Caco-2 (cell line): Measurements from ENCODE around the gene PKD2L1. TPM values are rescaled to one million over a fixed set of nuclear protein-coding genes. Genes with fewer than 3 reads are reported as not detected.
"Not testable (repeated sequence)": the region's sequence is repeated elsewhere in the genome, so short reads cannot be mapped to it uniquely, and the experiment has no call there.

Experiments
- BruUV-seq: library from RNA; stranded (reverse); fragments of 400-500 nt; replicated peaks from 2 replicates; lab custom pipeline; 2021; lab: Mats Ljungman, UMichigan
- CTCF ChIA-PET: fragments of 300-600 bp; sonication (Branson Sonifier 250); formaldehyde crosslinking; loops from one replicate; lab custom pipeline; 2022; ENCODE audit warnings: antibody characterized with exemption; lab: Charles Lee
- POLR2A ChIA-PET: fragments of 300-600 bp; sonication (Branson Sonifier 250); formaldehyde crosslinking; loops from one replicate; lab custom pipeline; 2022; ENCODE audit warnings: antibody characterized with exemption; lab: Charles Lee
- DNase-seq, 2 experiments: peaks; one replicate each; pipeline versions ENCODE4 v3.0.0 to v3.0.0-alpha.2; 2020 to 2022
- H3K27me3 ChIP-seq: replicated peaks from 2 replicates; pipeline ENCODE4 v1.6.0; 2011; ENCODE audit warnings: low read length; ENCODE audit not compliant: control insufficient read depth, insufficient read depth
- H3K36me3 ChIP-seq: 2 replicates; pipeline ENCODE4 v1.5.1; 2011; ENCODE audit warnings: low read length; ENCODE audit not compliant: control insufficient read depth, insufficient read depth
- H3K4me1 ChIP-seq: fragments of 250-450 bp; sonication (Bioruptor Pico); 2 replicates; pipeline ENCODE4 v1.5.1; 2020; ENCODE audit warnings: mild to moderate bottlenecking
- H3K4me3 ChIP-seq: 2 replicates; pipeline ENCODE4 v1.5.1; 2011; ENCODE audit warnings: low read depth, mild to moderate bottlenecking, control low read depth, low read length
- H3K9me3 ChIP-seq: fragments of 250-450 bp; sonication (Bioruptor Pico); 2 replicates; pipeline ENCODE4 v1.5.1; 2020; ENCODE audit warnings: mild to moderate bottlenecking, moderate library complexity
- H3K27ac Mint-ChIP-seq: one replicate; pipeline ENCODE4 v1.8.0; 2022; ENCODE audit warnings: mixed read lengths; ENCODE audit not compliant: unreplicated experiment
- H3K27me3 Mint-ChIP-seq: one replicate; pipeline ENCODE4 v1.8.0; 2022; ENCODE audit warnings: mixed read lengths; ENCODE audit not compliant: insufficient read depth, unreplicated experiment
- H3K36me3 Mint-ChIP-seq: one replicate; pipeline ENCODE4 v1.8.0; 2022; ENCODE audit warnings: mild to moderate bottlenecking, mixed read lengths; ENCODE audit not compliant: insufficient read depth, unreplicated experiment
- H3K4me1 Mint-ChIP-seq: one replicate; pipeline ENCODE4 v1.8.0; 2022; ENCODE audit warnings: low read depth, mixed read lengths; ENCODE audit not compliant: unreplicated experiment
- H3K4me3 Mint-ChIP-seq: one replicate; pipeline ENCODE4 v1.8.0; 2022; ENCODE audit warnings: mild to moderate bottlenecking, moderate library complexity, mixed read lengths; ENCODE audit not compliant: unreplicated experiment
- H3K9me3 Mint-ChIP-seq: one replicate; pipeline ENCODE4 v1.8.0; 2022; ENCODE audit warnings: mixed read lengths; ENCODE audit not compliant: unreplicated experiment
- CTCF ChIP-seq, 2 experiments: fragments of 200-600 bp in 1 of 2; IDR thresholded peaks; 1 replicate in 1 of 2; 2 replicates in 1 of 2; pipeline versions ENCODE4 v1.5.1 to v1.8.0; 2011 to 2022; ENCODE audit warnings: antibody characterized with exemption in 1 of 2, control low read depth in 1 of 2, inconsistent platforms in 1 of 2, low read depth in 1 of 2, low read length in 1 of 2, mild to moderate bottlenecking in 1 of 2, moderate library complexity in 1 of 2; ENCODE audit not compliant: insufficient read depth in 1 of 2, severe bottlenecking in 1 of 2, unreplicated experiment in 1 of 2
- intact Hi-C: fragments of 100-400 bp; cut with micrococcal nuclease; formaldehyde crosslinking; loops from one replicate; pipeline ENCODE4 v1.10.0; 2022; ENCODE audit not compliant: unreplicated experiment
- total RNA-seq: library from RNA; stranded (reverse); gene quantifications from 2 replicates; pipeline ENCODE4 v1.2.3, GENCODE V29; 2022

Gene PKD2L1
- total RNA-seq, 1 experiment from 2014 or later, result not detected

DNA sequence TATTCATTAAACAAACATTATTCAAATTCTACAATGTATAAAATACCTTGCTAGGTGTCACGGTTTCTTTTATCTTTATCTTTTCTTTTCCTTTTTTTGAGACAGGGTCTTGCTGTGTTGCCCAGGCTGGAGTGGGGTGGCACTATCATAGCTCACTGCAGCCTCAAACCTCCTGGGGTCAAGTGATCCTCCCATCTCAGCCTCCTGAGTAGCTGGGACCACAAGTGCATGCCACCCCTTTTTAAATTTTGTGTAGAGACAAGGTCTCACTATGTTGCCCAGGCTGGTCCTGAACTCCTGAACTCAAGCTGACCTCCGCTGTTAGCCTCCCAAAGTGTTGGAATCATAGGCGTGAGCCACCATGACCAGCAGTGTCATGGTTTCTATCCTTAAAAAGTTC, 25.6 kb downstream of the PKD2L1 start:
- no peak for TF ChIP-seq CTCF (IDR thresholded peaks at IDR 0.05; ENCODE audit: insufficient read depth in 1 of 2, low read depth in 1 of 2, low read length in 1 of 2, severe bottlenecking in 1 of 2, unreplicated experiment in 1 of 2)
- ChIA-PET CTCF (interaction anchor here (1.0 to 1.6 kb wide), 3 partner anchors 26 to 214 kb away, joined by 3 to 6 read pairs (median 5); partner anchors contain the start of gene PKD2L1), POLR2A (interaction anchor here (0.5 kb wide), 1 partner anchor 49 kb away, joined by 4 read pairs; no protein-coding TSS in a partner anchor)
- Mint-ChIP-seq H3K9me3 (peaks cover 18% of the 10 kb centered on the region), H3K27me3 (no peaks in the 10 kb centered on the region), H3K27ac (no peak overlapping the region), H3K4me3 (no peak overlapping the region), H3K36me3 (peaks cover 6% of the 10 kb centered on the region), H3K4me1 (peaks cover 23% of the 10 kb centered on the region)
- BruUV-seq, result no TSS peak
- intact Hi-C loops, result no loop called here
- H3K4me1 ChIP-seq, result peaks cover 25% of the 10 kb centered on the region
- H3K27me3 ChIP-seq, result no peaks in the 10 kb centered on the region
- H3K36me3 ChIP-seq, result no peaks in the 10 kb centered on the region
- no peak for DNase-seq
- no peaks in the 10 kb centered on the region for H3K9me3 ChIP-seq
- no peak overlapping the region for H3K4me3 ChIP-seq

- Mint-ChIP-seq H3K4me3 (no peak overlapping the region), H3K27me3 (no peaks in the 10 kb centered on the region), H3K36me3 (peaks cover 6% of the 10 kb centered on the region), H3K9me3 (peaks cover 21% of the 10 kb centered on the region), H3K27ac (no peak overlapping the region), H3K4me1 (peaks cover 27% of the 10 kb centered on the region)
- H3K4me3 ChIP-seq, result no peak overlapping the region
- BruUV-seq, result no TSS peak
- ChIA-PET POLR2A (interaction anchor here (0.5 to 0.6 kb wide), 2 partner anchors 49 to 140 kb away, joined by 3 to 4 read pairs; no protein-coding TSS in a partner anchor), CTCF (interaction anchor here (0.6 to 1.6 kb wide), 8 partner anchors 17 to 420 kb away, joined by 3 to 6 read pairs (median 5); partner anchors contain the start of genes BLOC1S2 and PKD2L1)
- H3K9me3 ChIP-seq, result no peaks in the 10 kb centered on the region
- intact Hi-C loops, result loop anchor here (1.0 to 2.0 kb wide), 3 partner anchors 35 to 205 kb away; no protein-coding TSS in a partner anchor
- no peaks in the 10 kb centered on the region for H3K27me3 ChIP-seq
- H3K36me3 ChIP-seq, result no peaks in the 10 kb centered on the region
- no peak for DNase-seq
- peaks cover 29% of the 10 kb centered on the region for H3K4me1 ChIP-seq
- peak; percentile 59 to 70 for TF ChIP-seq CTCF (IDR thresholded peaks at IDR 0.05; ENCODE audit: insufficient read depth in 1 of 2, low read depth in 1 of 2, low read length in 1 of 2, severe bottlenecking in 1 of 2, unreplicated experiment in 1 of 2)
These were observed 26.2 kb downstream of the PKD2L1 start for GRCh38 chr10:100303724-100304319.

DNA sequence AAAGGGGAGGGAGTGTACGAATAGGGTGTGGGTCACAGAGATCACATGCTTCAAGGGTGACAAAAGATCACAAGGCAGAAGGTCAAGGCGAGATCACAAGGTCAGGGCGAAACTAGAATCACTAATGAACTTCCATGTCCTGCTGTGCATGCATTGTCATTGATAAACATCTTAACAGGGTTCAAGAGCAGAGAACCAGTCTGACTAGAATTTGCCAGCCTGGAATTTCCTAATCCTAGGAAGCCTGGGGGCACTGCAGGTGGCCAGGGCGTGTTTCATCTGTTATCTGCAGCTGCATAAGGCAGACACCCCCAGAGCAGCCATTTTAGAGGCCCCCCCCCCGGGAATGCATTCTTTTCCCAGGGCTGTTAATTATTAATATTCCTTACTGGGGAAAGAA, 28.9 kb downstream of the PKD2L1 start:
- H3K27me3 Mint-ChIP-seq, H3K9me3 ChIP-seq, POLR2A ChIA-PET, BruUV-seq, H3K36me3 Mint-ChIP-seq, H3K36me3 ChIP-seq, H3K27me3 ChIP-seq, CTCF ChIA-PET, H3K4me3 ChIP-seq, H3K4me3 Mint-ChIP-seq: not testable (repeated sequence)
- H3K27ac Mint-ChIP-seq, result peak overlapping the region; percentile 53
- intact Hi-C loops, result loop anchor here (1.0 to 2.0 kb wide), 2 partner anchors 14 to 34 kb away; partner anchors contain the start of genes BLOC1S2 and CWF19L1
- H3K4me1 Mint-ChIP-seq, result peaks cover 27% of the 10 kb centered on the region
- H3K9me3 Mint-ChIP-seq, result peaks cover 21% of the 10 kb centered on the region
- DNase-seq, result peak; percentile 90
- H3K4me1 ChIP-seq, result peaks cover 29% of the 10 kb centered on the region
